Urinary bladder (tissue), 4 donors: ENCODE measurements around the gene KLHL35. TPM values are rescaled to one million over a fixed set of nuclear protein-coding genes. Genes with fewer than 3 reads are reported as not detected.

Source experiments
- DNase-seq: peaks from one replicate; pipeline ENCODE4 v3.0.0-alpha.2; 2015; ENCODE audit errors: extremely low spot score
- H3K27ac ChIP-seq: one replicate; pipeline ENCODE4 v1.5.1; 2013; ENCODE audit warnings: low read depth, mild to moderate bottlenecking, moderate library complexity
- H3K36me3 ChIP-seq: one replicate; pipeline ENCODE4 v1.6.1; 2013; ENCODE audit warnings: mild to moderate bottlenecking, moderate library complexity; ENCODE audit not compliant: insufficient read depth
- H3K4me1 ChIP-seq: one replicate; pipeline ENCODE4 v1.6.1; 2013; ENCODE audit warnings: mild to moderate bottlenecking, moderate library complexity; ENCODE audit not compliant: insufficient read depth
- H3K4me3 ChIP-seq: one replicate; pipeline ENCODE4 v1.5.1; 2013; ENCODE audit warnings: low read depth, low read length
- WGBS: extraction: QIAGEN DNeasy Blood & Tissue Kit; methylation state at CpG from one replicate; pipeline ENCODE4 v1.1.7; 2013; 5-methylcytosine and 5-hydroxymethylcytosine counted together
- polyA plus RNA-seq: library from polyadenylated mRNA; stranded (reverse); fragments of 200-250 nt; gene quantifications from one replicate; pipeline ENCODE4 v1.2.3, GENCODE V29; 2013
- total RNA-seq: library from RNA; depleted of rRNA; stranded (reverse); fragments of >200 nt; gene quantifications from one replicate; pipeline ENCODE4 v1.2.3, GENCODE V29; 2014
- donor health status: healthy with polysubstance abuse.
- donor health status: healthy.

KLHL35 gene
- total and polyA plus RNA-seq, 2 donors, result 0.39 to 1.7 TPM

DNA sequence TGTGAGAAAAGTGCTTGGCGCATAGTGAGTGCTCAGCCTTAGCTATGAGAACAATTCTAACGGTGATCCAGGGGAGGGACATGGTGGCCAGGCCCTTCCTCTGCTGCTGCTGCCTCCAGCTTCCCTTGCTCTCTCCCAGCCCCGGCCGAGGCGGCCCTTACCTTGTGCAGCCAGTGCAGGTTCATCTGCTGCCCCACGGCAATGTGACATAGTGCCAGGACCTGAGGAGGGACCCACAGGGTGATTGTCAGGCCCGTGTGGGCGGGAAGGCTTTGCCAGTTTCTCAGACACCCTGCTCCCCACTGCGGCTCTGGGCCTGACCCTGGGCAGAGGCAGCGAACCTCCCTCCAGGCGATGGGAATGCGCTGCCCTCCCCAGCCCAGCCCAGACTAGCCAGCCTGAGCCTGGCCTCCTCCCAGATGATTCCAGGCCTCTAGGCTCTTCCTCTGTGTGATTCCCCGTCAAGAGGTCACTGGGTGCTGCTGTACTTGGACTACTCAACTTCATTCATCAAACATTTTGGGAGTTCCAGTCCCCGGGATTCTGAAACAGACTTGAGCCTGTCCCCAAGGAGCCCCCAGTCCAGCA is 23.7 kb upstream of the KLHL35 start:
- 91% methylated on average over 14 of the region's 14 CpGs for WGBS
- no peaks in the 10 kb centered on the region for H3K36me3 ChIP-seq
- DNase-seq, result no peak
- H3K4me1 ChIP-seq, result no peaks in the 10 kb centered on the region
- no peak overlapping the region for H3K4me3 ChIP-seq
- H3K27ac ChIP-seq, result no peak overlapping the region

- DNase-seq, result no peak
- no peak overlapping the region for H3K27ac ChIP-seq
- H3K36me3 ChIP-seq, result no peaks in the 10 kb centered on the region
- no peak overlapping the region for H3K4me3 ChIP-seq
- 88% methylated on average over 5 of the region's 5 CpGs for WGBS
- no peaks in the 10 kb centered on the region for H3K4me1 ChIP-seq
Observed at GRCh38 chr11:75454987-75455386, 22.0 kb upstream of the KLHL35 start.

DNA sequence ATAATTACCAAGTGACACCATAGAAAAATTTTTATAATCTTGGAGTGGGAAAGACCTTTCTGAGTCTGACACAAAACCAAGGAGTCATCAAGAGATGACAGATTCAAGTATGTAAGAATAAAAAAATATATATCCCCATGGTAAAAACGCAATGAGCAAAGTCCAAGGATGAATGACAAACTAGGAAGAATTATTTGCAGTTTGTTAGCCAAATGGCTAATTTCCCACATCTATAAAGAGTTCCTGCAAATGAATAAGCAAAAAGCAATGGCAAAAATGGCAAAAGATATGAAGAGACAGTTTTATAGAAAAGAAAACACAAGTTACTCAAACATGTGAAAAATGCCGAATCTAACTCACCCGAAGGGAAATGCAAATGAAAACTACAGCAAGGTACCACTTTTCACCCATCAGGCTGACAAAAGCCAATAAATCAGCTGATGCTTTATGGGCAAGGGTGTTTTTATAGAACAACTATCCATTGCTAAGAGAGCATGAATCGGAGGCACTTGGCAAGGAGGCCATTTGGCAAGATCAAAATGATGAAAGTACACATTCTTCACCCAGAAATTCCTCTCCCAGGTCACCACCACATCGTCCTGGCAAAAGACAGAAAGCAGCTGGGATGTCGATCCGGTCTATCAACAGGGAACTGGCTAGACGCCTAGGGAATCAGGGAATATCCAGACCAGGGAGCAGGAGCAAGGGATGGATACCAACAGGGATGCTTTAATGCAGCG is 21.1 kb upstream of the KLHL35 start:
- DNase-seq, result no peak
- 43% methylated on average over 9 of the region's 9 CpGs for WGBS

GRCh38 chr11:75450826-75451821 is 18.1 kb upstream of the KLHL35 start:
- Histone ChIP-seq H3K4me3 (no peak overlapping the region), H3K27ac (no peak overlapping the region), H3K36me3 (no peaks in the 10 kb centered on the region), H3K4me1 (no peaks in the 10 kb centered on the region)
- WGBS, result 68% methylated on average over 46 of the region's 46 CpGs
- no peak for DNase-seq

More for the DNA sequence above, 21.1 kb upstream of the KLHL35 start:
- Histone ChIP-seq H3K36me3 (no peaks in the 10 kb centered on the region), H3K4me3 (no peak overlapping the region), H3K27ac (no peak overlapping the region), H3K4me1 (no peaks in the 10 kb centered on the region)

GRCh38 chr11:75450236-75450635 is 17.2 kb upstream of the KLHL35 start:
- no peaks in the 10 kb centered on the region for H3K4me1 ChIP-seq
- no peak overlapping the region for H3K4me3 ChIP-seq
- no peaks in the 10 kb centered on the region for H3K36me3 ChIP-seq
- whole genome bisulfite sequencing, result 94% methylated on average over 7 of the region's 7 CpGs
- DNase-seq, result no peak
- H3K27ac ChIP-seq, result no peak overlapping the region

- Histone ChIP-seq H3K4me1 (no peaks in the 10 kb centered on the region), H3K27ac (no peak overlapping the region), H3K36me3 (no peaks in the 10 kb centered on the region), H3K4me3 (no peak overlapping the region)
- DNase-seq, result no peak
- 93% methylated on average over 11 of the region's 11 CpGs for WGBS
Observed at GRCh38 chr11:75449776-75450175, 16.8 kb upstream of the KLHL35 start.

- 94% methylated on average over 10 of the region's 10 CpGs for WGBS
- Histone ChIP-seq H3K36me3 (no peaks in the 10 kb centered on the region), H3K4me3 (no peak overlapping the region), H3K27ac (no peak overlapping the region), H3K4me1 (no peaks in the 10 kb centered on the region)
- no peak for DNase-seq
Observed at GRCh38 chr11:75449271-75449670, 16.3 kb upstream of the KLHL35 start.

GRCh38 chr11:75447415-75447814 is 14.4 kb upstream of the KLHL35 start:
- Histone ChIP-seq H3K4me3 (no peak overlapping the region), H3K27ac (no peak overlapping the region), H3K4me1 (no peaks in the 10 kb centered on the region), H3K36me3 (no peaks in the 10 kb centered on the region)
- DNase-seq, result no peak
- 75% methylated on average over 5 of the region's 5 CpGs for WGBS

- WGBS, result 7% methylated on average over 6 of the region's 6 CpGs
- H3K4me1 ChIP-seq, result no peaks in the 10 kb centered on the region
- H3K4me3 ChIP-seq, result no peak overlapping the region
- DNase-seq, result no peak
- H3K36me3 ChIP-seq, result no peaks in the 10 kb centered on the region
- no peak overlapping the region for H3K27ac ChIP-seq
Observed at GRCh38 chr11:75445315-75445953, 12.4 kb upstream of the KLHL35 start.

GRCh38 chr11:75443043-75443442 is 10.0 kb upstream of the KLHL35 start:
- no peak for DNase-seq
- no peaks in the 10 kb centered on the region for H3K36me3 ChIP-seq
- H3K4me1 ChIP-seq, result no peaks in the 10 kb centered on the region
- no peak overlapping the region for H3K27ac ChIP-seq
- 85% methylated on average over 12 of the region's 12 CpGs for WGBS
- no peak overlapping the region for H3K4me3 ChIP-seq

- Histone ChIP-seq H3K4me3 (no peak overlapping the region), H3K27ac (no peak overlapping the region), H3K36me3 (no peaks in the 10 kb centered on the region), H3K4me1 (no peaks in the 10 kb centered on the region)
- WGBS, result 87% methylated on average over 15 of the region's 15 CpGs
- DNase-seq, result no peak
Observed at GRCh38 chr11:75442161-75442885, 9.3 kb upstream of the KLHL35 start.

GRCh38 chr11:75441804-75442132 is 8.8 kb upstream of the KLHL35 start:
- Histone ChIP-seq H3K4me1 (no peaks in the 10 kb centered on the region), H3K4me3 (no peak overlapping the region), H3K27ac (no peak overlapping the region), H3K36me3 (no peaks in the 10 kb centered on the region)
- DNase-seq, result no peak
- whole genome bisulfite sequencing, result 78% methylated on average over 7 of the region's 7 CpGs
